Measurements from ENCODE around the gene SYNDIG1.

GRCh38 chr20:24542721-24543120, 73.3 kb downstream of the SYNDIG1 start:
- TF ChIP-seq, protein P1, sequence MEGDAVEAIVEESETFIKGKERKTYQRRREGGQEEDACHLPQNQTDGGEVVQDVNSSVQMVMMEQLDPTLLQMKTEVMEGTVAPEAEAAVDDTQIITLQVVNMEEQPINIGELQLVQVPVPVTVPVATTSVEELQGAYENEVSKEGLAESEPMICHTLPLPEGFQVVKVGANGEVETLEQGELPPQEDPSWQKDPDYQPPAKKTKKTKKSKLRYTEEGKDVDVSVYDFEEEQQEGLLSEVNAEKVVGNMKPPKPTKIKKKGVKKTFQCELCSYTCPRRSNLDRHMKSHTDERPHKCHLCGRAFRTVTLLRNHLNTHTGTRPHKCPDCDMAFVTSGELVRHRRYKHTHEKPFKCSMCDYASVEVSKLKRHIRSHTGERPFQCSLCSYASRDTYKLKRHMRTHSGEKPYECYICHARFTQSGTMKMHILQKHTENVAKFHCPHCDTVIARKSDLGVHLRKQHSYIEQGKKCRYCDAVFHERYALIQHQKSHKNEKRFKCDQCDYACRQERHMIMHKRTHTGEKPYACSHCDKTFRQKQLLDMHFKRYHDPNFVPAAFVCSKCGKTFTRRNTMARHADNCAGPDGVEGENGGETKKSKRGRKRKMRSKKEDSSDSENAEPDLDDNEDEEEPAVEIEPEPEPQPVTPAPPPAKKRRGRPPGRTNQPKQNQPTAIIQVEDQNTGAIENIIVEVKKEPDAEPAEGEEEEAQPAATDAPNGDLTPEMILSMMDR (IDR thresholded peaks at IDR 0.05): no peak
- TF ChIP-seq POLR2A (IDR thresholded peaks at IDR 0.05): no peak

Data from body of pancreas (tissue), 4 donors.